ENCODE measurements around the gene VPS51.
"Not testable (repeated sequence)": the region's sequence is repeated elsewhere in the genome, so short reads cannot be mapped to it uniquely, and the experiment has no call there.

VPS51 gene

GRCh38 chr11:65136515-65137096 lies 40.6 kb downstream of the VPS51 start:
- DNase-seq = no peak

GRCh38 chr11:65141896-65142494 lies 46.0 kb downstream of the VPS51 start:
- no peak for DNase-seq

- DNase-seq = no peak
These were observed 51.5 kb downstream of the VPS51 start for GRCh38 chr11:65147352-65148075.

- DNase-seq = no peak
These were observed 52.6 kb downstream of the VPS51 start for GRCh38 chr11:65148657-65149056.

GRCh38 chr11:65150131-65150508 lies 54.1 kb downstream of the VPS51 start:
- not testable (repeated sequence) for DNase-seq

GRCh38 chr11:65150509-65151299 lies 54.7 kb downstream of the VPS51 start:
- no peak for DNase-seq

GRCh38 chr11:65151331-65151899 lies 55.4 kb downstream of the VPS51 start:
- DNase-seq = no peak

GRCh38 chr11:65152122-65152521 lies 56.1 kb downstream of the VPS51 start:
- no peak for DNase-seq

- no peak for DNase-seq
These were observed 60.2 kb downstream of the VPS51 start for GRCh38 chr11:65156256-65156655.

GRCh38 chr11:65156926-65157325 lies 60.9 kb downstream of the VPS51 start:
- DNase-seq = no peak

- DNase-seq = no peak
These were observed 61.3 kb downstream of the VPS51 start for GRCh38 chr11:65157336-65157735.

- DNase-seq = no peak
These were observed 63.0 kb downstream of the VPS51 start for GRCh38 chr11:65159012-65159411.

- DNase-seq = no peak
These were observed 64.6 kb downstream of the VPS51 start for GRCh38 chr11:65160643-65161042.

All from activated gamma-delta T cell treated with Interleukin-2 at 50 U/mL for 16 hours (primary cell).